Suppressor macrophage treated with lipopolysaccharide for 4 hours (primary cell): ENCODE results near the gene IL7R.

ENCODE experiments used
- DNase-seq: peaks from one replicate; pipeline ENCODE4 v3.0.0-alpha.2; 2020

Gene IL7R

GRCh38 chr5:35920890-35921289, 64.2 kb downstream of the IL7R start:
- no peak for DNase-seq

- DNase-seq: no peak
These were observed 65.2 kb downstream of the IL7R start for GRCh38 chr5:35921930-35922329.

DNA sequence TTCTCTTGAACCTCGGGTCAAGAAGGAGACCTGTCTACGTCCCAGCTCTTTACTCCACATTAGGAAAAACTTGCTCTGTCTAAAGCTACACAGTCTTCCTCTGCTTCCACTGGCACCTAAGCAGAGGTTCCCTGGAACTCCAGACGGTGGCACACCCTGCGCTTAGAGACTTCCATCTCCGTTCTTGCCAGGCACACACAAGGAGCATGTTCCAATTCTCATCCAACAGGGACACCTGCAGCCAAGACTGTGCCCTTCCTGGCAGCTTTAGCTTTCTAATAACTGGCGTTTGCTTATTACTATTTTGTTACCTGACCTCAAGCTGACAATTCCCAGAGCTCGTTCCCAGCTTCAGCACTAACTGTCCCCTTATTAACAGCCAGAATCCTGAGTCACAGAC, 65.8 kb downstream of the IL7R start:
- DNase-seq: no peak

DNA sequence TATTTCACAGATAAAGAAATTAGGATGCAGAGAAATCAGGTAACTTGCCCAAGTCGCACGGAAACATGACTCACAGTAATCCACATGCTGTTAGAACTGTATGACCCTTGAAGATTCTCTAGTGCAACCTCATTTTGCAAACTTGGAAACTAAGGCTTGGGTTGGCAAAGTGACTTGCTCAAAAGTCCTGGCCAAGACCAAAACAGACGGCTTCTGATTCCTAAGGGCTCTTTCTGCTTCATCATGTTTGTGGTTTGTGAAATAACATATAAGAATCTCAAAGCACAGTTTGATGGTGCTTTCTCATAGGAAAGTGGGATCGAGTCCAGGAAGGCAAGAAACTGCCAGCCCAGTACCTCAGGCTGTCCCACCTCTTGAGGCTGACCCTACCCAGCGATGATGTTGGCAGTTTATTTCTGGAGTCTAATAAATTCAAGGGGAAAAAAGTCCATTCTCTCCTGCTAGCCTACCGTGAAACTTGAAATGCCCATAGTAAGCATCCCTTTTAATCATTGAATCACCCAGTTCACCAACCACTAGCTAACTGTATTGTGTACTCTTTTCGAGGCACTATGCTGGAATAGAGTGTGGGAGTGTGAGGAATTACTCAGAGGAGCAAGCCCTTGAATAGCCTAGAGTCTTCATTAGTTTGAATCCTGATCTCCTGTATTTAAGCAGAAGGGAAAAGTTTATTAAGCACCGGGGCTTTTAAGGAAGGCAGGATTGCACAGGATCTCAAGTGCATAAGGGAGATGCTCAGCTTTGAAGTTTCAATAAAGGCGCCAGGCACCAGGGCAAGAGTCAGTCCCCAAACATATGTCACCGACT, 67.6 kb downstream of the IL7R start:
- DNase-seq: peak; percentile 13

DNA sequence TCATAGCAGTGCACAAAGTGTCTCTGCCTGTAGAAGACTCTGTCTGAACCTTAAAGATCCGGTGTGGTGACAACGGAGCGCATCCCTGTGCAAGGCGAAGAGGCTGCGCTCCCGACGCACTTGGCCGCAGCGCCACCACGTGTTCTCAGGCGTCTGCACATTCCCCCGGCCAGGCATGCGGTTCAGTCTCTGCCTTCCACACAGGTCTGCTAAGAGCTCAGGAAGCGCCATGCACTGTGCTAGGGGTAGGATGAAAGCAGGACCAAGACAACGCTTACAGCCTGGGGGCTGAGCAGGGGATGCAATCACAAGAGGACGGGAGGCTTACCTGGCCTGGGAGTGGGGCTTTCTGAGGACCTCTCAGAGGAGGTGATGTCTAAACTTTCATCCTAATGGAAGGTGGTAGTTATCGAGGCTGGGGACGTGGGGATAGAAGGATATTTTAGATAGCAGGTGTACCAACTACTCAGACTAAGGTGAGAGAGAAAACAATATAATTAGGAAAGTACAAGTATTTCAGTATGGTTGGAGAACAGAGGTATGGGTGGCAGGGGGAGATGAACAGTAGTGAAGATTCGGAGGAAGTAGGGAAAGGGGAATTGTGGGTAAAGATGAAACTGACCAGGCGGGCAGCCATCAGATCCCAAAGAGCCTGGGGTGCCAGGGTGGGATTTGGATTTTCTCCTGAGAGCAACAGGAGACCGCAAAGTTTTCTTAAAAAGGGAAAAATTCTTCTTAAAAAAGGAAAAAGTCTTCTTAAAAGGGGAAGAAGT, 68.4 kb downstream of the IL7R start:
- DNase-seq: peak; percentile 80

DNA sequence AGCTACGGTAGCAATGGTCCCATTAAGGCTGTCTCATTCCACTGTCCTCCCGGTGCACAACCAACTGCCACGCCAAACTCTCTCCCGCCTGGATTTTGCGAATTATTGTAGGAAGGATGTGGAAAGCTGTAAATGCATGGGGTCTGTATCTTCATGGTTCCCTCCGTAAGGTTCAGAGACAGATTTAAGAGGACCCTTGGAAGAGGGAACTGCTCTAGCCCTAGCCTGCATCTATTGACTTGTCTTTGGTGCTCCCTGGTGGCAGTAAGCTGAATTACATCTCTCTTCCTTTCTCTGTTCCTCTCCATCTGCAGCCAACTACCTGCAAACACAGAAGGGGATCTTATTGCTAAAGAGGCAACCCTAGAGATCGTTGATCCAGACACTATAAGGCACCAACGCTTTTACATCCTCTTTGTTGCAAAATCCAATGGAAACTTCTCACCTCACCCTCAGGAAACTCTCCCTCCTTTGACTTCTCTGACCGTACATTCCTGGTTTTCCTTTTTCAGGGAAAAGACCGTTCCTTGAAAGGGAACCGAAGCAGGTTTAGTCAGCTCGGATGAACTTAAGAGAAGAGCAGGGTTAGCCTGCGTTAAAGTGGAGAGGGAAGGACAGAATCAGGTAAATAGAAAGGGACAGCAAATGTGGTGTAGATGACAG, 69.8 kb downstream of the IL7R start:
- DNase-seq: peak; percentile 79
